Choroid plexus epithelial cell (primary cell): ENCODE data around the gene EYS.
"Not testable (repeated sequence)": the region's sequence is repeated elsewhere in the genome, so short reads cannot be mapped to it uniquely, and the experiment has no call there.

Experiments used
- DNase-seq: peaks from one replicate; pipeline ENCODE4 v3.0.0-alpha.2; 2010; ENCODE audit warnings: low read depth
- H3K4me3 ChIP-seq: 2 replicates; pipeline ENCODE4 v1.5.1; 2011; ENCODE audit warnings: low read depth, mild to moderate bottlenecking, control low read depth, low read length, moderate library complexity
- CTCF ChIP-seq: conservative IDR thresholded peaks from 2 replicates; pipeline ENCODE4 v1.5.1; 2011; ENCODE audit warnings: low read depth, mild to moderate bottlenecking, control low read depth, inconsistent platforms, low read length, moderate library complexity

The EYS gene

GRCh38 chr6:63759605-63760105 is 1947.4 kb downstream of the EYS start:
- TF ChIP-seq CTCF: no peak
- no peak overlapping the region for H3K4me3 ChIP-seq
- DNase-seq: no peak

GRCh38 chr6:63757826-63758225 is 1949.2 kb downstream of the EYS start:
- no peak for TF ChIP-seq CTCF
- DNase-seq: no peak
- no peak overlapping the region for H3K4me3 ChIP-seq

- H3K4me3 ChIP-seq, DNase-seq: not testable (repeated sequence)
Observed at GRCh38 chr6:63757275-63757674, 1949.8 kb downstream of the EYS start.

- TF ChIP-seq CTCF: no peak
- H3K4me3 ChIP-seq: no peak overlapping the region
- DNase-seq: no peak
Observed at GRCh38 chr6:63750400-63750799, 1956.6 kb downstream of the EYS start.

GRCh38 chr6:63745784-63746183 is 1961.2 kb downstream of the EYS start:
- DNase-seq: no peak
- H3K4me3 ChIP-seq: no peak overlapping the region
- no peak for TF ChIP-seq CTCF

- no peak overlapping the region for H3K4me3 ChIP-seq
- no peak for TF ChIP-seq CTCF
- no peak for DNase-seq
Observed at GRCh38 chr6:63744810-63745209, 1962.2 kb downstream of the EYS start.

GRCh38 chr6:63743691-63744090 is 1963.3 kb downstream of the EYS start:
- no peak for DNase-seq
- no peak for TF ChIP-seq CTCF
- no peak overlapping the region for H3K4me3 ChIP-seq

- H3K4me3 ChIP-seq: no peak overlapping the region
- TF ChIP-seq CTCF: no peak
- no peak for DNase-seq
Observed at GRCh38 chr6:63742060-63742459, 1965.0 kb downstream of the EYS start.
